K562 (cell line): Measurements from ENCODE around the gene ZNF597. TPM values are rescaled to one million over a fixed set of nuclear protein-coding genes. Genes with fewer than 3 reads are reported as not detected.
A peak's percentile ranks its signal among the peaks of the same experiment; 100 is the strongest.
"Not testable (repeated sequence)": the region's sequence is repeated elsewhere in the genome, so short reads cannot be mapped to it uniquely, and the experiment has no call there.

Source experiments
- ATAC-seq: fragments of 200-7000 bp; cut with Tn5 transposase; 3 replicates; pipeline ENCODE4 v1.9.1; 2020; ENCODE audit warnings: moderate library complexity
- BruUV-seq: library from RNA; stranded (reverse); fragments of 400-500 nt; replicated peaks from 2 replicates; lab custom pipeline; 2021; lab: Mats Ljungman, UMichigan
- CTCF ChIA-PET: fragments of 300-600 bp; formaldehyde crosslinking; extraction: SDS; loops from one replicate; lab custom pipeline; 2021; ENCODE audit warnings: low intra/inter-chr PET ratio; lab: Yijun Ruan, JAX
- POLR2A ChIA-PET: fragments of 300-600, 350-650 bp; sonication (Branson Sonifier 250); formaldehyde crosslinking; extraction: SDS; loops from one replicate; lab custom pipeline; 2021; ENCODE audit warnings: antibody characterized with exemption, inconsistent platforms; lab: Yijun Ruan, JAX
- DNase-seq, 4 experiments: peaks; one replicate each; pipeline versions ENCODE4 v3.0.0 to v3.0.0-alpha.2; 2011 to 2018; ENCODE audit warnings: low spot score in 3 of 4, mixed read lengths in 3 of 4; ENCODE audit errors: extremely low read depth in 1 of 4
- FAIRE-seq: peaks from 2 replicates; lab custom pipeline; 2011; peaks lifted over from hg19 to GRCh38; lab: Jason Lieb, UNC
- H2AFZ ChIP-seq: 2 replicates; pipeline ENCODE4 v1.6.0; 2011; ENCODE audit warnings: low read depth, low read length, control low read depth, inconsistent platforms
- H3K27ac ChIP-seq: fragments of 200-600 bp; 3 replicates; pipeline ENCODE4 v1.8.0; 2011; ENCODE audit warnings: low read depth, mild to moderate bottlenecking, control low read depth, inconsistent platforms, low read length, moderate library complexity, mixed read lengths; ENCODE audit errors: extremely low read depth
- H3K27me3 ChIP-seq, 2 experiments: fragments of 300-600 bp in 1 of 2; 2 replicates in 1 of 2; 3 replicates in 1 of 2; pipeline versions ENCODE4 v1.6.0 to v1.8.0; 2011; ENCODE audit warnings: inconsistent platforms in 2 of 2, low read length in 2 of 2, mild to moderate bottlenecking in 1 of 2, mixed read lengths in 1 of 2, moderate library complexity in 1 of 2; ENCODE audit not compliant: control insufficient read depth in 2 of 2, insufficient read depth in 2 of 2
- H3K36me3 ChIP-seq: fragments of 300-600 bp; 3 replicates; pipeline ENCODE4 v1.8.0; 2011; ENCODE audit warnings: mild to moderate bottlenecking, low read length, inconsistent platforms; ENCODE audit not compliant: control insufficient read depth, insufficient read depth
- H3K4me1 ChIP-seq, 2 experiments: fragments of 200-600 bp in 1 of 2; replicated peaks in 1 of 2; 2 replicates in 1 of 2; 3 replicates in 1 of 2; pipeline versions ENCODE4 v1.5.1 to v1.8.0; 2011; ENCODE audit warnings: inconsistent platforms in 2 of 2, low read length in 2 of 2, mild to moderate bottlenecking in 1 of 2, mixed read lengths in 1 of 2, moderate library complexity in 1 of 2; ENCODE audit not compliant: control insufficient read depth in 2 of 2, insufficient read depth in 2 of 2
- H3K4me2 ChIP-seq: 2 replicates; pipeline ENCODE4 v1.6.1; 2011; ENCODE audit warnings: low read length, control low read depth, inconsistent platforms, mixed read lengths; ENCODE audit not compliant: insufficient read depth
- H3K4me3 ChIP-seq: fragments of 200-600 bp; sonication (generic), shearing (Covaris generic); 2 replicates; pipeline ENCODE4 v1.5.1; 2016; ENCODE audit warnings: control low read depth, inconsistent platforms
- H3K79me2 ChIP-seq: fragments of 200-600 bp; 3 replicates; pipeline ENCODE4 v1.8.0; 2011; ENCODE audit warnings: low read length, inconsistent platforms; ENCODE audit not compliant: control insufficient read depth, insufficient read depth
- H3K9ac ChIP-seq, 2 experiments: 2 replicates each; pipeline versions ENCODE4 v1.6.0 to v1.6.1; 2011; ENCODE audit warnings: low read depth in 2 of 2, low read length in 2 of 2, control low read depth in 1 of 2, inconsistent platforms in 1 of 2, mild to moderate bottlenecking in 1 of 2, mixed read lengths in 1 of 2; ENCODE audit not compliant: insufficient read depth in 1 of 2
- H3K9me1 ChIP-seq: one replicate; pipeline ENCODE4 v1.6.0; 2011; ENCODE audit warnings: inconsistent platforms, mild to moderate bottlenecking, low read length, moderate library complexity; ENCODE audit not compliant: control insufficient read depth, insufficient read depth
- H3K9me3 ChIP-seq: replicated peaks from 2 replicates; pipeline ENCODE4 v1.5.1; 2011; ENCODE audit warnings: low read depth, low read length, inconsistent platforms; ENCODE audit not compliant: control insufficient read depth, insufficient read depth
- H4K20me1 ChIP-seq: replicated peaks from 2 replicates; pipeline ENCODE4 v1.6.1; 2011; ENCODE audit warnings: low read length, inconsistent platforms, mixed read lengths; ENCODE audit not compliant: control insufficient read depth, insufficient read depth
- BCOR ChIP-seq: fragments of 450-650 bp; IDR thresholded peaks from 2 replicates; pipeline ENCODE4 v1.6.1; 2016
- MIER1 ChIP-seq: fragments of 450-650 bp; IDR thresholded peaks from 2 replicates; pipeline ENCODE4 v1.6.1; 2016; ENCODE audit warnings: antibody characterized with exemption, mild to moderate bottlenecking, low read depth
- NFE2L1 ChIP-seq: fragments of 450-650 bp; IDR thresholded peaks from 2 replicates; pipeline ENCODE4 v1.6.1; 2016; ENCODE audit warnings: missing genetic modification characterization, low read depth, mild to moderate bottlenecking, missing compliant biosample characterization, moderate library complexity, borderline replicate concordance
- ZEB2 ChIP-seq: fragments of 450-650 bp; IDR thresholded peaks from 2 replicates; pipeline ENCODE4 v1.6.1; 2016
- ZNF121 ChIP-seq: sonication (generic); formaldehyde crosslinking; conservative IDR thresholded peaks from 2 replicates; pipeline ENCODE4 v1.8.0; 2022; ENCODE audit warnings: missing genetic modification reagents
- WGBS: fragments of 100-300 bp; shearing (Covaris generic); methylation state at CpG from one replicate; pipeline ENCODE4 v1.1.6; 2016; ENCODE audit warnings: low coverage, mixed read lengths; ENCODE audit not compliant: insufficient coverage; ENCODE audit errors: missing lambda C conversion rate; 5-methylcytosine and 5-hydroxymethylcytosine counted together
- in situ Hi-C: fragments of 300-500 bp; cut with MboI; formaldehyde crosslinking; loops from 4 replicates; pipeline ENCODE4 v1.15.0; 2018; ENCODE audit warnings: inconsistent platforms, mixed read lengths
- intact Hi-C: fragments of 100-400 bp; cut with micrococcal nuclease; formaldehyde crosslinking; loops from 2 replicates; pipeline ENCODE4 v1.14.2; 2022
- polyA plus RNA-seq, 8 experiments: library from polyadenylated mRNA; depleted of rRNA in 4 of 8; stranded (reverse) in 5 of 8; unstranded in 3 of 8; fragments of >200 nt; fragmentation: Nextera tagmentation in 2 of 8; fragmentation: Illumina TruSeq in 1 of 8; extraction: Ambion mirVana in 2 of 8; extraction: Trizol in 1 of 8; gene quantifications; 2 replicates each; pipeline versions ENCODE4 v1.2.1 to v1.2.3, GENCODE V29; 2011 to 2014; ENCODE audit warnings: inconsistent platforms in 1 of 8, missing spikeins in 1 of 8
- total RNA-seq, 7 experiments: library from RNA; depleted of rRNA in 6 of 7; stranded (reverse); fragments of >200 nt in 6 of 7; fragmentation: Illumina TruSeq in 2 of 7; extraction: Trizol in 2 of 7; gene quantifications; 2 replicates each; pipeline versions ENCODE4 v1.2.1 to v1.2.3, GENCODE V29; 2011 to 2021; ENCODE audit warnings: low replicate concordance in 1 of 7
- TF ChIP-seq, protein P1 (sequence below): sonication (generic); formaldehyde crosslinking; IDR thresholded peaks from 2 replicates; pipeline ENCODE4 v1.8.0; 2022; ENCODE audit warnings: mild to moderate bottlenecking, missing genetic modification reagents

ZNF597 gene
- total and polyA plus RNA-seq, 9 of the 15 experiments (the other 6 are each of a cell fraction or from before 2014, with no cell fraction given): 0.14 to 0.68 (median 0.42) TPM

DNA sequence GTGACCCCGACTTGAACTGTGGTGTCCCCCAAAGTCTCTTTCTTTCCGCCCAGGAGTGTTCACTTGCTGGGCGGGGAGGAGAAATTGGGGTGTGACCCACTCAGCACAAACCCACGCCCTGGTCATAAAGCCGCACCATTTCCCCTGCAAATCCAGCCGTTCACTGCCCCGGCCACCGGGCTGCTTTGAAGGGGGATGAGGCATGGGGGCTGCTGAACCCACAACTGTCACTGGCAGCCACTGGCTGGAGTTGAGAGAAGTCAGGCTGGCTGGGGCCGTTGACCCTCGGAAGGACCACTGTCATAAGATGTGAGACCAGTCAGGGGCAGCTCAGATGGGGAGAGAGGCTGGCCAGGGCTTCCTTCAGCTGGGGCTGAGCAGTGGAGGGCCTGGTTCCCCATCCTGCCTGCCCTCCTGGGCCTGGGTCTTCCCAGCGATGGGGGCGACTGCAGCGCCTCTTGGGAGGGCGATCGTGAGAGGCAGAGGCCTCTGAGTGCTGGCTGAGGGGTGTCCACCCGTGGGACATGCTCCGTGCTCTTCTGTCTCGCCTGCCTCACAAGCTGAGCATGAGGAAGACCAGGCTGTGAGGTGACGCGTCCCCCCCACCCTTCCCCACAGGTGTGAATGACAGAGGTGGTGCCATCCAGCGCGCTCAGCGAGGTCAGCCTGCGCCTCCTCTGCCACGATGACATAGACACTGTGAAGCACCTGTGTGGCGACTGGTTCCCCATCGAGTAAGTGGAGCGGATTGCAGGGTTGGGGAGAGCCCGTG is 32.5 kb upstream of the ZNF597 start (continued):
- TF ChIP-seq, protein P1, sequence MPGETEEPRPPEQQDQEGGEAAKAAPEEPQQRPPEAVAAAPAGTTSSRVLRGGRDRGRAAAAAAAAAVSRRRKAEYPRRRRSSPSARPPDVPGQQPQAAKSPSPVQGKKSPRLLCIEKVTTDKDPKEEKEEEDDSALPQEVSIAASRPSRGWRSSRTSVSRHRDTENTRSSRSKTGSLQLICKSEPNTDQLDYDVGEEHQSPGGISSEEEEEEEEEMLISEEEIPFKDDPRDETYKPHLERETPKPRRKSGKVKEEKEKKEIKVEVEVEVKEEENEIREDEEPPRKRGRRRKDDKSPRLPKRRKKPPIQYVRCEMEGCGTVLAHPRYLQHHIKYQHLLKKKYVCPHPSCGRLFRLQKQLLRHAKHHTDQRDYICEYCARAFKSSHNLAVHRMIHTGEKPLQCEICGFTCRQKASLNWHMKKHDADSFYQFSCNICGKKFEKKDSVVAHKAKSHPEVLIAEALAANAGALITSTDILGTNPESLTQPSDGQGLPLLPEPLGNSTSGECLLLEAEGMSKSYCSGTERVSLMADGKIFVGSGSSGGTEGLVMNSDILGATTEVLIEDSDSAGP (CRISPR knock-in tag): no peak
- TF ChIP-seq MIER1 (no peak), ZEB2 (no peak), NFE2L1 (tag) (no peak)

DNA sequence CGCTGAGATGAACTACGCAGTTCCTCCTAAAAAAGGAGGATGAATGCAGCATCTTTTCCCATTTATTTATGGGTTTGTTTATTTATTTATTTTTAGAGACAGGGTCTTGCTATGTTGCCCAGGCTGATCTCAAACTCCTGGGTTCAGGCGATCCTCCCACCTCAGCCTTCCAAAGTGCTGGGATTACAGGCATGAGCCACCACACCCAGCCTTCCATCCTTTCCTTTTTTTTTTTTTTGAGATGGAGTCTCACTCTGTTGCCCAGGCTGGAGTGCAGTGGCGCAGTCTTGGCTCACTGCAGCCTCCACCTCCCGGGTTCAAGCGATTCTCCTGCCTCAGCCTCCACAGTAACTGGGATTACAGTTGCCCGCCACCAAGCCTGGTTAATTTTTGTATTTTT is 31.6 kb upstream of the ZNF597 start:
- H3K9ac ChIP-seq, H2AFZ ChIP-seq, H3K9me1 ChIP-seq, in situ Hi-C loops, H3K27ac ChIP-seq, ATAC-seq, DNase-seq, intact Hi-C loops, H3K9me3 ChIP-seq, BruUV-seq, H3K36me3 ChIP-seq, H3K4me3 ChIP-seq, FAIRE-seq, H3K4me2 ChIP-seq, H3K27me3 ChIP-seq: not testable (repeated sequence)
- TF ChIP-seq ZNF121 (peak; percentile 78), BCOR (peak; percentile 30; the same call in 1 of the 2 replicates)
- 92% methylated on average over 2 of the region's 7 CpGs for WGBS
- ChIA-PET CTCF (interaction anchor here (0.6 kb wide), 1 partner anchor 315 kb away, joined by 3 read pairs; no protein-coding TSS in a partner anchor), POLR2A (interaction anchor here (1.0 kb wide), 1 partner anchor 12 kb away, joined by 3 read pairs; no protein-coding TSS in a partner anchor)
- peaks cover 20% of the 10 kb centered on the region for H4K20me1 ChIP-seq
- peaks cover 31% of the 10 kb centered on the region; the same call in 2 of the 3 replicates for H3K79me2 ChIP-seq
- H3K4me1 ChIP-seq: peaks cover 6 to 25% of the 10 kb centered on the region in 2 experiments; a peak in 4 of 5 replicates
